ENCODE results near the gene MARCKSL1. TPM values are rescaled to one million over a fixed set of nuclear protein-coding genes. Genes with fewer than 3 reads are reported as not detected.

MARCKSL1 gene, protein sequence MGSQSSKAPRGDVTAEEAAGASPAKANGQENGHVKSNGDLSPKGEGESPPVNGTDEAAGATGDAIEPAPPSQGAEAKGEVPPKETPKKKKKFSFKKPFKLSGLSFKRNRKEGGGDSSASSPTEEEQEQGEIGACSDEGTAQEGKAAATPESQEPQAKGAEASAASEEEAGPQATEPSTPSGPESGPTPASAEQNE
- total RNA-seq = 100 to 1,000 TPM; 159 to 231 TPM
- 1,000 to 10,000 TPM; 1,221 to 1,348 TPM for polyA plus RNA-seq (ENCODE audit: insufficient read length in 2 of 2)
- long read RNA-seq, donor 1, transcript MARCKSL1-201 (2 exons, 1,699 nt) = major isoform, 832 of 891 reads
- long read RNA-seq, donor 1, partial matches to known transcripts = 0 of 891 reads
- long read RNA-seq, donor 1, other reads (novel, unspliced or antisense) = 59 of 891 reads
- long read RNA-seq, donor 2, transcript MARCKSL1-201 (2 exons, 1,699 nt) = major isoform, 402 of 442 reads
- long read RNA-seq, donor 2, partial matches to known transcripts = 0 of 442 reads
- long read RNA-seq, donor 2, other reads (novel, unspliced or antisense) = 40 of 442 reads
- long read RNA-seq, donor 3, transcript MARCKSL1-201 (2 exons, 1,699 nt) = major isoform, 502 of 554 reads
- long read RNA-seq, donor 3, partial matches to known transcripts = 0 of 554 reads
- long read RNA-seq, donor 3, other reads (novel, unspliced or antisense) = 52 of 554 reads
- long read RNA-seq, donor 4, transcript MARCKSL1-201 (2 exons, 1,699 nt) = major isoform, 303 of 311 reads
- long read RNA-seq, donor 4, partial matches to known transcripts = 0 of 311 reads
- long read RNA-seq, donor 4, other reads (novel, unspliced or antisense) = 8 of 311 reads

DNA sequence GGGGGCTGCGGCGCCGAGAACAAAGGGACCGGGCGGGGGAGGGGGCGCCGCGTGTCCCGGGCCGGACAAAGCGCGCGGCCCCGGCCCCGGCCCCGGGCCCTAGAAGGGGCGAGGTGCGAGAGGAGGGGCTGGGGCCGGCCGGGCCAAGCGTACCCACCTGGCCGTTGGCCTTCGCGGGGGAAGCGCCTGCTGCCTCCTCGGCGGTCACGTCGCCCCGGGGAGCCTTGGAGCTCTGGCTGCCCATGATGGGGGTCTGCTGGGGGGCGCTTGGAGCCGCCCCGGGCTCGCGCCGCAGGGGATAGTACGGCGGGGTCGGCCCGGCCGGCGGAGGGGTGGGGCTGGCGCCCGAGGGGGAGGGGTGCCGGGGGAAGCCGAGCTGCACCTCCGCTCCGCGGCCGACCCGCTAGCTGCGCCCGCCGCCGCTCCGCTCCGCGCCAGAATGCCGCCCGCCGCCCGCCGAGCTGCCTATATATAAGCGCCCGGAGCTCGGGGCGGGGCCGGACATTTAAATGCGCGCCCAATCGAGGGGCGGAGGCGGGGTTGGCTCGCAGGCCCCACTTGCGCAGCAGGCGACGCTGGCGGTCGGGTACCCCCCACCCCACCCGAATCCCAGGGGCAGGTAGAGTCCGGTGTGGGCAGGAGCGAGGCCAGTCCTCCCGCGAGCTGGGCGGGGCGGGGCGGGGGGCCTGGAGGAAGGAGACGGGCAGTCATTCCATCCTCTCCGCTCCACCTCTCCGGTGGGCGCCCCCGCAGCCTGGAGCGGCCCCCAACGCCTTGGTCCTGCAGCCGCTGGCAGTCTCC lies at the start of gene MARCKSL1:
TSS of gene MARCKSL1 (minus strand) at position 444 of the 801 bp plus-strand sequence. CDS start at position 244, 200 bp downstream.
- H3K27me3 ChIP-seq (ENCODE audit: control insufficient read depth, insufficient read depth, low read length) = no peaks in the 10 kb centered on the region
- DNase-seq (ENCODE audit: low read depth in 4 of 6, low spot score in 6 of 6) = peak in 4 of 6 donors; percentile 75 to 96 (median 89)
- peak within 1 kb of the TSS; percentile 95 for H3K27ac ChIP-seq (ENCODE audit: low read depth, low read length)
- H3K4me1 ChIP-seq (ENCODE audit: control insufficient read depth, insufficient read depth, low read length) = peaks cover 77% of the 10 kb centered on the region
- peak within 1 kb of the TSS; percentile 63 for H3K4me3 ChIP-seq (ENCODE audit: low read depth, low read length)
- no peaks in the 10 kb centered on the region for H3K9me3 ChIP-seq (ENCODE audit: control insufficient read depth, insufficient read depth, low read length)
- WGBS (ENCODE audit: insufficient coverage) = 0% methylated on average over 95 of the region's 95 CpGs
- peaks cover 33% of the 10 kb centered on the region for H3K36me3 ChIP-seq (ENCODE audit: control insufficient read depth, insufficient read depth, low read length)

DNA sequence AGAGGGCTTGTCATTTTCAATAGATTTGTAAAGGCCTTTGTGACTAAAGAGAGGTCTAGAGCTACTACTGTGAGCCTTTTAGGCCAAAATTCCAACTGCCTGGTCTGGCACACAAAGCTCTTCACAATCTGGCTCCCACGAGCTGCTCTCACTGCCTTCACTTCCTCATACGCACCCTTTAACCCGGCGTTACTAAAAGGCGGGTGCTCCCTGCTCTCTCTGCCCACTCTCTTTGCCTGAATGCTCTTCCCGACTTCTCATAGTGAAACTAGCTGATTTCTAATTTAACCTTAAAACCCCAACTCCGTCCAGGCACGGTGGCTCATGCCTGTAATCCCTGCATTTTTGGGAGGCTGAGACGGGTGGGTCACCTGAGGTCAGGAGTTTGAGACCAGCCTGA lies 44.0 kb upstream of the MARCKSL1 start:
- H3K27ac ChIP-seq (ENCODE audit: low read depth, low read length) = no peak overlapping the region
- H3K36me3 ChIP-seq (ENCODE audit: control insufficient read depth, insufficient read depth, low read length) = peaks cover 84% of the 10 kb centered on the region
- H3K9me3 ChIP-seq (ENCODE audit: control insufficient read depth, insufficient read depth, low read length) = no peaks in the 10 kb centered on the region
- DNase-seq (ENCODE audit: low read depth in 4 of 6, low spot score in 6 of 6) = no peak
- 90% methylated on average over 9 of the region's 9 CpGs for WGBS (ENCODE audit: insufficient coverage)
- no peak overlapping the region for H3K4me3 ChIP-seq (ENCODE audit: low read depth, low read length)
- no peaks in the 10 kb centered on the region for H3K27me3 ChIP-seq (ENCODE audit: control insufficient read depth, insufficient read depth, low read length)
- no peaks in the 10 kb centered on the region for H3K4me1 ChIP-seq (ENCODE audit: control insufficient read depth, insufficient read depth, low read length)

DNA sequence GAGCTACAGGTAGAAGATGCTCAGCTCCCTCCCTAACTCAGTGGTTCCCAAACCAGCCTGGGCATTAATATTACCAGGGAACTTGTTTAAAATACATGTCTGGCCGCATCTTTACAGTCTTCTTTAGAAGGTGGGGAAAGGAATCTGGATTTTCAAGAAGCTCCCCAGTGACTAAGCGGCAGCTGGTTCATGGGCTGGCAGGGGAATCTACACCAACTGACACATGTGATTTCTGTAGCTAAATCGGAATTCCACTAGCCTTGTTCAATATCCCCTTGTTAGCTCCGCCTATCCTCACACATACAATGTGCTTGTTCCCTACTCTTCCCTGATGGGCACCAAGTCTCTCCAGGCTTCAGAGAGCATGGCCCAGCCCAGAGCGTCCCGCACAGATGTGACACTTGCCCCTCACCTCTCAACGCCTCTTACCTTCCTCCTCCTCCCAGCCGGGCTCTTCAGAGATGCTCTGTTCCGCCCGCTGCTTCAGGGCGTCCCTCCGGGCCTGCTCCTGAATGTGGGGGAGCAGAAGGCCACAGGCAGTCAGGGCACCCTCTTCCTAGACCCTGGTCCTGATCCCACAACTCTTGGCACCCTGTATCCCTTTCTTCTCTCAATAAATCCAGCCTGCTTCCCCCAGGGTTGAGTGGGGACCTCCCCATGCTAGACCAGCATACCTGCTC lies 41.6 kb upstream of the MARCKSL1 start:
- no peak overlapping the region for H3K4me3 ChIP-seq (ENCODE audit: low read depth, low read length)
- no peaks in the 10 kb centered on the region for H3K27me3 ChIP-seq (ENCODE audit: control insufficient read depth, insufficient read depth, low read length)
- WGBS (ENCODE audit: insufficient coverage) = 89% methylated on average over 5 of the region's 12 CpGs
- no peaks in the 10 kb centered on the region for H3K9me3 ChIP-seq (ENCODE audit: control insufficient read depth, insufficient read depth, low read length)
- DNase-seq (ENCODE audit: low read depth in 4 of 6, low spot score in 6 of 6) = no peak
- H3K27ac ChIP-seq (ENCODE audit: low read depth, low read length) = no peak overlapping the region
- H3K4me1 ChIP-seq (ENCODE audit: control insufficient read depth, insufficient read depth, low read length) = no peaks in the 10 kb centered on the region
- peaks cover 91% of the 10 kb centered on the region for H3K36me3 ChIP-seq (ENCODE audit: control insufficient read depth, insufficient read depth, low read length)

DNA sequence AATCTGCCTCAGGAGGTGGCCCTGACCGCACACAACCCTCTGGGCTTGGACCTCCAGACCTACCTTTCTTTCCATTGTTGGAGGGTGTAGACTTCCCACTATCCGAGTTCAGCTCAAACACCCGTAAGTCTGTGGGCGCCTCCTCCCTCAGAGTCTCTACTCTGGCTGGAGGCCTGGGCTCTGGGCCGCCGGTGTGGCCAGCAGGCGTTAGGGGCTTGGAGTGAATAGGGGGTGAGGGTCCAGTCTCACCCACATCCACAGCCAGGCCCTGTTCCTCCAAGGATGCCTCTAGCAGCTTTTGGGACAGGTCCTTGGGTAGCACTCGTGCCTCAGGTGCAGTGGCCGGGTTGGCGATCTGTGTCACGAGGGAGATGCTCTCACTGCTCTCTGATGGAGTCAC lies 40.2 kb upstream of the MARCKSL1 start:
- no peak for DNase-seq (ENCODE audit: low read depth in 4 of 6, low spot score in 6 of 6)
- Histone ChIP-seq H3K4me1 (ENCODE audit: control insufficient read depth, insufficient read depth, low read length) (no peaks in the 10 kb centered on the region), H3K36me3 (ENCODE audit: control insufficient read depth, insufficient read depth, low read length) (peaks cover 94% of the 10 kb centered on the region), H3K27me3 (ENCODE audit: control insufficient read depth, insufficient read depth, low read length) (no peaks in the 10 kb centered on the region), H3K4me3 (ENCODE audit: low read depth, low read length) (no peak overlapping the region), H3K27ac (ENCODE audit: low read depth, low read length) (no peak overlapping the region), H3K9me3 (ENCODE audit: control insufficient read depth, insufficient read depth, low read length) (no peaks in the 10 kb centered on the region)
- 96% methylated on average over 5 of the region's 11 CpGs for WGBS (ENCODE audit: insufficient coverage)

DNA sequence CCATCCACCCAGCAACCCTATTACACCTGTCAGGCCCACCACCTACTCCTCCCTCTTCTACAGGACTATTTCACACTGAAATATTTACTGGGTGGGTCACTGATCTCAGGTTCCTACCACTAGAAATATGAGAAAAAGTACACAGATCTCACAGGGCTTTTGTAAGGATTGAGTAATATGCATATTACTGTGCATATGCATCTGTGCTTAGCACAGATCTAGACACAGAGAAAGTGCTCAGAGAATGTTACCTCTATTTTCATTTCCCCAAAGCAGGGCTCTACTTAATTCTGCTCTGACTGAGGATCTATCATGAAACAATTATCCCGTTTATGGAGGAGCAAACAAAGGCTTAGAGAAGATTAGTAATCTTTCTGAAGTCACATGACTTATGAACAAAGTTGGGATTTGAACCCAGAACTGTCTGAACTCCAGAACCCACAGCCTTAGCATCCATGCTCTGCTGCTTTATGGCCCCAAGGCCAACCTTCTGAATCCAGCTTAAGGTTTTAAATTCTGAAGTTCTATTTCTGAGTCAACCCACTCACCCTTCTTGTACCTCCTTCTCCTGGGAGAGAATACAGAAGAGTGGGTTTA lies 38.1 kb upstream of the MARCKSL1 start:
- no peaks in the 10 kb centered on the region for H3K9me3 ChIP-seq (ENCODE audit: control insufficient read depth, insufficient read depth, low read length)
- H3K27ac ChIP-seq (ENCODE audit: low read depth, low read length) = no peak overlapping the region
- peaks cover 87% of the 10 kb centered on the region for H3K36me3 ChIP-seq (ENCODE audit: control insufficient read depth, insufficient read depth, low read length)
- no peak for DNase-seq (ENCODE audit: low read depth in 4 of 6, low spot score in 6 of 6)
- no peaks in the 10 kb centered on the region for H3K4me1 ChIP-seq (ENCODE audit: control insufficient read depth, insufficient read depth, low read length)
- H3K4me3 ChIP-seq (ENCODE audit: low read depth, low read length) = no peak overlapping the region
- H3K27me3 ChIP-seq (ENCODE audit: control insufficient read depth, insufficient read depth, low read length) = no peaks in the 10 kb centered on the region
- no CpG with 5 or more reads among the region's 1 CpG for WGBS (ENCODE audit: insufficient coverage)

DNA sequence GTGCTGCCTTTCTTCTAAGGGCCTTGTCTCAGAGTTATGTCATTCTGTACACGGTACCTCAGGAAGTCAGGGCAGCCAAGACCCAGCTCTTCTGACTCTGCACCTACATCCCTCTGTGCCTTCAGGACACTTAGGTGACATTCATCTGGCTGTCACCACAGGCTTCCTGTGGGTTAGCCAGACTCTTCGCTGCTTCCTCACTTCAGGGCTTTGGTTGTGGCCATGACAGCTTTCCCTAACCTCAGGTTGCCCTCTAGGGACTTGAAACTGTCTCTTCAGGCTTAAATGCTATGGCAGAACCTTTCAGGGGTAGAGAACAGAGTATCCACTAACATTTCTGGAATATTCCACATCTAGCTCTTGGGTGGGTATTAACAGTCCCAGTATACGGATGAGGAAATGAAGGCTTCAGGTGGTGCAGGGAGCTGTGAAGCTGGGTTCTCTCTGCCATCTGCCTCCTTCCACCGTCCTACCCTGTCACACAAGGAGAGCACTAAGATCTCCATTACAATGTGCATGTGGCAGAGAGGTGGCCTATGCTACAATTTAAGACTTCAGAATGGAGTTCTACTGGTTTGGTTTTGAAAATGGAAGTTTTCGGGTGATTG lies 36.2 kb upstream of the MARCKSL1 start:
- Histone ChIP-seq H3K4me3 (ENCODE audit: low read depth, low read length) (no peak overlapping the region), H3K4me1 (ENCODE audit: control insufficient read depth, insufficient read depth, low read length) (no peaks in the 10 kb centered on the region), H3K27ac (ENCODE audit: low read depth, low read length) (no peak overlapping the region), H3K9me3 (ENCODE audit: control insufficient read depth, insufficient read depth, low read length) (no peaks in the 10 kb centered on the region), H3K27me3 (ENCODE audit: control insufficient read depth, insufficient read depth, low read length) (no peaks in the 10 kb centered on the region), H3K36me3 (ENCODE audit: control insufficient read depth, insufficient read depth, low read length) (peaks cover 86% of the 10 kb centered on the region)
- DNase-seq (ENCODE audit: low read depth in 4 of 6, low spot score in 6 of 6) = no peak
- WGBS (ENCODE audit: insufficient coverage) = 93% methylated on average over 2 of the region's 5 CpGs

DNA sequence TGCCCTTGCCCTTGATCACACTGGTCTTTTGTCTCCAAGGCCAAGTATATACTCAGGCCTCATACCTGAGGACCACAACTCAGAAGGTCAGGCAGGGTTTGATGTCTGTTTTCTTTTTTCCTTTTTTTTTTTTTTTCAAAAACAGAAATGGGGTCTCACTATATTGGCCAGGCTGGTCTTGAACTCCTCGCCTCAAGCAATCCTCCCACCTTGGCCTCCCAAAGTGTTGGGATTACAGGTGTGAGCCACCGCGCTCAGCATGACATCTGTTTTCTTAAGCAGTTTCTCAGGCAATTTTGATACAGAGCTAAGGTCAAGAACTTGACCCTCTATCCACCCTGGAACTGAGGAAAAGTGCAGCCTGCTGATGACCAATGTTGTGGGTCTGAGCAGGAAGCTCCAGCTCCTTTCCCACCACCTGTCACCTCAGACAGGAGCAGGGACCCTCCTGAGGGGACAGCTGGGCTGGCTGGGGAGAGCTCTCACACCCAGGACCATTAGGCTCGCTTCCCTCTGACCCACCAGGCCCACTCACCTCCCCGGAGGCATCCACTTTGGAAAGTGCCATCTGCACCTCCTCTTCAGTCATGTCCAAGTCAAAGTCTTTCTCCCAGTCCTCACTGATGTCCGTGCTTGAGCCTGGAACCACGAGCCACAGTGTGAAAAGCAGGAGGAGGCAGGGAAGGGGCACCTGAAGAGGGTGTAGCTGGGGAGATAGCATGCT lies 32.0 kb upstream of the MARCKSL1 start:
- no peak overlapping the region for H3K27ac ChIP-seq (ENCODE audit: low read depth, low read length)
- no peak for DNase-seq (ENCODE audit: low read depth in 4 of 6, low spot score in 6 of 6)
- 100% methylated on average over 3 of the region's 7 CpGs for WGBS (ENCODE audit: insufficient coverage)
- no peaks in the 10 kb centered on the region for H3K9me3 ChIP-seq (ENCODE audit: control insufficient read depth, insufficient read depth, low read length)
- peaks cover under 1% of the 10 kb centered on the region for H3K4me1 ChIP-seq (ENCODE audit: control insufficient read depth, insufficient read depth, low read length)
- no peak overlapping the region for H3K4me3 ChIP-seq (ENCODE audit: low read depth, low read length)
- peaks cover 85% of the 10 kb centered on the region for H3K36me3 ChIP-seq (ENCODE audit: control insufficient read depth, insufficient read depth, low read length)
- H3K27me3 ChIP-seq (ENCODE audit: control insufficient read depth, insufficient read depth, low read length) = no peaks in the 10 kb centered on the region

DNA sequence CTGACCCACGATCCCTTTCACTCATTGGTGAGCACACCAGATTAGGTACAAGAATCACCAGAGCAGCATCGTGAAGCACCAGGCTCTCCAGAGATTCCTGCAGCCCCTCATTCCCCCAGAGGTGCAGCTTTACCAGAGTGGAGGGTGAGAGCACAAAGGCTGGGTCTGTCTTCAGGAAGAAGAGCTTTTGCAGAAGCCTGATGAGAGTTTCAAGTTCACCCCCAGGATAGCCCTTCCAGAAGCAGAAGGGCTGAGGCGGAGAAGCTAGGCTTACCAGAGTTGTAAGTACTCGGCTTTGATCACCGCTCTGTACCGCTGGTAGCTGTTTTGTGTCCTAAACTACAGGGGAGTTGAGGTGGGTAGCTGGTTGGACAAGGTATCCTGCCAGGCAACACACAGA lies 29.4 kb upstream of the MARCKSL1 start:
- 100% methylated on average over 5 of the region's 6 CpGs for WGBS (ENCODE audit: insufficient coverage)
- no peak for DNase-seq (ENCODE audit: low read depth in 4 of 6, low spot score in 6 of 6)

More for the DNA sequence above, 29.4 kb upstream of the MARCKSL1 start:
- no peaks in the 10 kb centered on the region for H3K9me3 ChIP-seq (ENCODE audit: control insufficient read depth, insufficient read depth, low read length)
- no peak overlapping the region for H3K4me3 ChIP-seq (ENCODE audit: low read depth, low read length)
- H3K27ac ChIP-seq (ENCODE audit: low read depth, low read length) = no peak overlapping the region
- no peaks in the 10 kb centered on the region for H3K27me3 ChIP-seq (ENCODE audit: control insufficient read depth, insufficient read depth, low read length)
- peaks cover 23% of the 10 kb centered on the region for H3K4me1 ChIP-seq (ENCODE audit: control insufficient read depth, insufficient read depth, low read length)
- peaks cover 69% of the 10 kb centered on the region for H3K36me3 ChIP-seq (ENCODE audit: control insufficient read depth, insufficient read depth, low read length)
